Keratinocyte (primary cell): ENCODE measurements around the gene LRRC4C. TPM values are rescaled to one million over a fixed set of nuclear protein-coding genes. Genes with fewer than 3 reads are reported as not detected.

Experiments
- DNase-seq: peaks from one replicate; pipeline ENCODE4 v3.0.0-alpha.2; 2011; ENCODE audit warnings: low read depth, missing footprints, low spot score
- FAIRE-seq: peaks from 2 replicates; lab custom pipeline; 2011; peaks lifted over from hg19 to GRCh38; lab: Jason Lieb, UNC
- H2AFZ ChIP-seq: 2 replicates; pipeline ENCODE4 v1.6.0; 2012; ENCODE audit warnings: low read length, control low read depth, inconsistent platforms; ENCODE audit not compliant: control insufficient read depth
- H3K27ac ChIP-seq: 2 replicates; pipeline ENCODE4 v1.5.1; 2011; ENCODE audit warnings: low read length; ENCODE audit not compliant: control insufficient read depth, insufficient read depth
- H3K27me3 ChIP-seq: 3 replicates; pipeline ENCODE4 v1.6.0; 2011; ENCODE audit warnings: low read length; ENCODE audit not compliant: control insufficient read depth, insufficient read depth; ENCODE audit errors: extremely low read depth
- H3K36me3 ChIP-seq, 2 experiments: 2 replicates in 1 of 2; 3 replicates in 1 of 2; pipeline ENCODE4 v1.5.1; 2011; ENCODE audit warnings: low read length in 2 of 2, mild to moderate bottlenecking in 1 of 2; ENCODE audit not compliant: control insufficient read depth in 2 of 2, insufficient read depth in 2 of 2; ENCODE audit errors: extremely low read depth in 1 of 2
- H3K4me1 ChIP-seq: 3 replicates; pipeline ENCODE4 v1.5.1; 2011; ENCODE audit warnings: low read length; ENCODE audit not compliant: control insufficient read depth, insufficient read depth; ENCODE audit errors: extremely low read depth
- H3K4me2 ChIP-seq: 3 replicates; pipeline ENCODE4 v1.6.0; 2011; ENCODE audit warnings: low read depth, low read length; ENCODE audit not compliant: control insufficient read depth, insufficient read depth; ENCODE audit errors: extremely low read depth
- H3K4me3 ChIP-seq, 3 experiments: fragments of 200-600 bp in 1 of 3; sonication (generic) in 1 of 3; 2 replicates in 2 of 3; 3 replicates in 1 of 3; pipeline ENCODE4 v1.5.1; 2011 to 2016; ENCODE audit warnings: low read length in 3 of 3, mild to moderate bottlenecking in 3 of 3, control low read depth in 2 of 3, inconsistent platforms in 1 of 3, low read depth in 1 of 3, mixed read lengths in 1 of 3, mixed run types in 1 of 3, moderate library complexity in 1 of 3; ENCODE audit not compliant: control insufficient read depth in 2 of 3, insufficient read depth in 2 of 3; ENCODE audit errors: extremely low read depth in 1 of 3
- H3K79me2 ChIP-seq: 2 replicates; pipeline ENCODE4 v1.6.0; 2012; ENCODE audit warnings: low read length; ENCODE audit not compliant: control insufficient read depth, insufficient read depth
- H3K9ac ChIP-seq: 3 replicates; pipeline ENCODE4 v1.6.0; 2011; ENCODE audit warnings: low read length; ENCODE audit not compliant: control insufficient read depth, insufficient read depth; ENCODE audit errors: extremely low read depth
- H3K9me1 ChIP-seq: 3 replicates; pipeline ENCODE4 v1.6.0; 2011; ENCODE audit warnings: low read length; ENCODE audit not compliant: control insufficient read depth, insufficient read depth; ENCODE audit errors: extremely low read depth
- H3K9me3 ChIP-seq: 2 replicates; pipeline ENCODE4 v1.5.1; 2012; ENCODE audit warnings: low read depth, low read length; ENCODE audit not compliant: control insufficient read depth
- H4K20me1 ChIP-seq: 3 replicates; pipeline ENCODE4 v1.6.0; 2011; ENCODE audit warnings: low read length; ENCODE audit not compliant: control insufficient read depth, insufficient read depth; ENCODE audit errors: extremely low read depth
- EZH2 ChIP-seq: IDR thresholded peaks from one replicate; pipeline ENCODE4 v1.6.1; 2012; ENCODE audit warnings: inconsistent platforms, mild to moderate bottlenecking, low read length, moderate library complexity
- dilution Hi-C: fragments of 300-500 bp; cut with MboI; formaldehyde crosslinking; loops from one replicate; pipeline ENCODE4 v1.7.0; 2020; ENCODE audit warnings: low sequenced_read_pairs; ENCODE audit not compliant: extremely low pct_ligation_motif_present
- polyA plus RNA-seq, 5 experiments: library from polyadenylated mRNA; depleted of rRNA in 3 of 5; stranded (reverse) in 3 of 5; stranded (forward) in 1 of 5; unstranded in 1 of 5; fragments of >200 nt; gene quantifications; 1 replicate in 1 of 5; 2 replicates in 3 of 5; 3 replicates in 1 of 5; pipeline versions ENCODE4 v1.2.1 to v1.2.3, GENCODE V29; 2011 to 2012; ENCODE audit warnings: missing spikeins in 2 of 5, low read depth in 1 of 5, low replicate concordance in 1 of 5
- TF ChIP-seq, protein P1 (sequence below), 3 experiments: IDR thresholded peaks in 1 of 3; conservative IDR thresholded peaks in 1 of 3; optimal IDR thresholded peaks in 1 of 3; 2 replicates in 2 of 3; 3 replicates in 1 of 3; pipeline versions ENCODE3 to v1.5.1; 2011; ENCODE audit warnings: low read length in 3 of 3, mild to moderate bottlenecking in 3 of 3, moderate library complexity in 2 of 3, control low read depth in 1 of 3, inconsistent platforms in 1 of 3; ENCODE audit not compliant: insufficient read depth in 2 of 3; ENCODE audit errors: extremely low read depth in 1 of 3

LRRC4C gene
- polyA plus RNA-seq, 1 donor (not counting 4 experiments of a cell fraction or from before 2014, with no cell fraction given) = not detected

DNA sequence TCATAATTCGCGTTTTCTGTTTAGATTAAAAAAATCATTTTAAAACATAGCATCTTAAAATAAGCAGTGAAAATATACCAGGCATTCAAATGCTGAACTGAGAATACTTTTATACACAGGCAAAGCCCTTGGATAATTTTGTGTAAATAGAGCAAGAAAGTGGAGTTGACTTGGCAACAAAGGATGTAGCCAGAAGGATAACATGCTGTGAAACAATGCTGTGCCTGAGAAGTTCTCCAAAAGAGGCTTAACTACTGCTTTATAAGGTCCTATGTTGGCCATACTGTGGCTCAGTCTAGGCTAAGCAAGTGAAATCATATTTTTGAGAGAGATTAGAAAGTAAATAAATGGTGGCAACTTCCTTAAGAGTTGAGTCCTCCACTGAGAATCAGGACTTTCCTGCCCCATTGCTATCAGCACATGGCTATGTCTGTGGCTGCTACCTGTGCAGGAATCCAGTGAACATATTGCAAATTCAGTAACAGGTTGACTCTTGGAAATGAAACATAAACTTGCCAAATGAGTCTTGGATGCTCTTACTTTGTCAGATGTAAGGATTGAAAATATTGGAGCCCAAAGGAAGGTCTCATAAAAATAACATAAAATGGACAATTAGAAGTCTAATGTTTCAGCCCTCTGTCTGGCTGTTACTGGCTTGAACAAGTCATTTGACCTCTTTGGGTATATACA lies 448.9 kb downstream of the LRRC4C start:
- H3K9me1 ChIP-seq = no peaks in the 10 kb centered on the region
- no peaks in the 10 kb centered on the region for H3K79me2 ChIP-seq
- no peak overlapping the region for H2AFZ ChIP-seq
- H3K27ac ChIP-seq = no peak overlapping the region
- TF ChIP-seq, protein P1, sequence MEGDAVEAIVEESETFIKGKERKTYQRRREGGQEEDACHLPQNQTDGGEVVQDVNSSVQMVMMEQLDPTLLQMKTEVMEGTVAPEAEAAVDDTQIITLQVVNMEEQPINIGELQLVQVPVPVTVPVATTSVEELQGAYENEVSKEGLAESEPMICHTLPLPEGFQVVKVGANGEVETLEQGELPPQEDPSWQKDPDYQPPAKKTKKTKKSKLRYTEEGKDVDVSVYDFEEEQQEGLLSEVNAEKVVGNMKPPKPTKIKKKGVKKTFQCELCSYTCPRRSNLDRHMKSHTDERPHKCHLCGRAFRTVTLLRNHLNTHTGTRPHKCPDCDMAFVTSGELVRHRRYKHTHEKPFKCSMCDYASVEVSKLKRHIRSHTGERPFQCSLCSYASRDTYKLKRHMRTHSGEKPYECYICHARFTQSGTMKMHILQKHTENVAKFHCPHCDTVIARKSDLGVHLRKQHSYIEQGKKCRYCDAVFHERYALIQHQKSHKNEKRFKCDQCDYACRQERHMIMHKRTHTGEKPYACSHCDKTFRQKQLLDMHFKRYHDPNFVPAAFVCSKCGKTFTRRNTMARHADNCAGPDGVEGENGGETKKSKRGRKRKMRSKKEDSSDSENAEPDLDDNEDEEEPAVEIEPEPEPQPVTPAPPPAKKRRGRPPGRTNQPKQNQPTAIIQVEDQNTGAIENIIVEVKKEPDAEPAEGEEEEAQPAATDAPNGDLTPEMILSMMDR (optimal IDR thresholded peaks at IDR 0.05 in 1 of 3, IDR thresholded peaks at IDR 0.05 in 1 of 3, conservative IDR thresholded peaks at IDR 0.05 in 1 of 3; ENCODE audit: extremely low read depth in 1 of 3, insufficient read depth in 2 of 3, low read length in 3 of 3) = no peak
- no peak for DNase-seq
- H3K27me3 ChIP-seq = no peaks in the 10 kb centered on the region
- no peaks in the 10 kb centered on the region for H3K9me3 ChIP-seq
- FAIRE-seq = no peak
- no peaks in the 10 kb centered on the region for H3K4me1 ChIP-seq
- no peaks in the 10 kb centered on the region for H3K36me3 ChIP-seq
- dilution Hi-C loops = no loop called here
- H3K9ac ChIP-seq = no peak overlapping the region
- no peak overlapping the region for H3K4me3 ChIP-seq
- no peaks in the 10 kb centered on the region for H4K20me1 ChIP-seq
- H3K4me2 ChIP-seq = no peak overlapping the region

- Histone ChIP-seq H3K4me3 (no peak overlapping the region), H4K20me1 (no peaks in the 10 kb centered on the region), H3K9me3 (no peaks in the 10 kb centered on the region), H3K36me3 (no peaks in the 10 kb centered on the region), H3K9ac (no peak overlapping the region), H3K79me2 (no peaks in the 10 kb centered on the region), H3K27ac (no peak overlapping the region), H3K27me3 (no peaks in the 10 kb centered on the region), H3K4me1 (peaks cover 3% of the 10 kb centered on the region), H3K4me2 (no peak overlapping the region), H3K9me1 (no peaks in the 10 kb centered on the region), H2AFZ (no peak overlapping the region)
- no peak for FAIRE-seq
- no peak for TF ChIP-seq EZH2
- TF ChIP-seq, protein P1 (optimal IDR thresholded peaks at IDR 0.05 in 1 of 3, IDR thresholded peaks at IDR 0.05 in 1 of 3, conservative IDR thresholded peaks at IDR 0.05 in 1 of 3; ENCODE audit: extremely low read depth in 1 of 3, insufficient read depth in 2 of 3, low read length in 3 of 3) = no peak
- no peak for DNase-seq
- dilution Hi-C loops = no loop called here
These were observed 453.5 kb downstream of the LRRC4C start for GRCh38 chr11:41005986-41006385.
